GM19455 (cell line): ENCODE measurements around the gene COX7C.
"Not testable (repeated sequence)": the region's sequence is repeated elsewhere in the genome, so short reads cannot be mapped to it uniquely, and the experiment has no call there.

Source experiments
- ATAC-seq: cut with Tn5 transposase; IDR thresholded peaks from one replicate; pipeline ENCODE4 v1.9.1; 2021; ENCODE audit not compliant: unreplicated experiment

COX7C gene

GRCh38 chr5:86660771-86661170 is 43.0 kb downstream of the COX7C start:
- not testable (repeated sequence) for ATAC-seq

DNA sequence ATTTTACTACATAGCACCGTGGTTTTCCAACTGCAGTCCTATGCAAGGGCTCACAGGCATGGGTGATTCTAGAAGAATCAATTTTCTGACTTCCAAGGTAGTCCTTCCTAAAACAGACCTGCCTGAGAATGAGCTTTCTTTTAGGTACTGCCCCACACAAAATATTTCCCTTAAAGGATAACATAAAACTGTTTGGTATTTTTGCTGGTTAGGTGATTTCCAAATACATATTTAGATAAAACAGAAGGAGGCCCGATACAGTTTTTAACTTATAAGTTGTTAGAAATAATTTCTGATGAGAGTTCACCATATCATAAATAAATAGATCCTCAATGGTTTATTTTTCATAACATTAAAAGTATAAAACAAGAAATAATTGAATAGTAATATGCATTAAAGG is 46.4 kb downstream of the COX7C start:
- no peak for ATAC-seq

GRCh38 chr5:86665984-86666760 is 48.4 kb downstream of the COX7C start:
- no peak for ATAC-seq

DNA sequence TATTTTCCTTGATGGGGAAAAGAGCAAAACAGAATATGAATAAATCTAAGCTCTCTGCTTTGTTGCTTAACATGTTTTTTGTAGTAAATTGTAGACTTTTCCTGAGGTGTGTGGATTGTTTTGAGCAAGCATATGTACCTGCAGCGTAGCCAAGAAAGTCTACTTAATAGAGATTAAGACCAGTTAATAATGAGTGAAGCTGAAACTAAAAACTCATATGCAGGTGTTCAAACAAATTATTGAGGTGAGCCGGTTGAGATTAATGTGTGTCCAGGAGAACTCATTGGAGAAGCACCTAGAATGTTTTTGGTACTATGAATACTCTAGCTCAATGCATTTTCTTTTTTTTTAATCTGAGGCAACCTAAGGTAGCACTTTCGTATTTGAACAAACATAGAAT is 49.2 kb downstream of the COX7C start:
- ATAC-seq = no peak
